ENCODE results near the gene GRPEL1.

The GRPEL1 gene

DNA sequence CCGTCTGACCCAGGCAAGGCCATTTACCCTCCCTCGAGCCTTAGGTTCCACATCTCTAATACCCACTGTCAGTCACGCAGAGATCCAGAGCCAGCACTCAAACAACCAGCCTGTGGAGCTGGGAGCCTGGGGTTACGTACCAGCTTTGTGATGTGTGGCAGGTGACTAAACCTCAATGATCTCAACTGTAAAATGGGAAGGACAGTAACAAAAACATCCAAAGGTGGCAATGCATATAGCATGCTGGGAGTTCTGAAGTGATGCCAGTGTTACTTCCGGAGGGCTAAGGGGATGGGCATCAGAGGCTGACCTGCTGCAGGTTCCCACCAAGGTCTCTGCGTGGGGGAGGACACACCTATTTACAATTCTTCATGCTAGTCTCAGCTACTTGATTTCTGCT lies 6.0 kb downstream of the GRPEL1 start:
- DNase-seq: no peak

GRCh38 chr4:7060346-7061150 lies 7.3 kb downstream of the GRPEL1 start:
- no peak for DNase-seq

GRCh38 chr4:7059662-7060061 lies 8.2 kb downstream of the GRPEL1 start:
- no peak for DNase-seq

DNA sequence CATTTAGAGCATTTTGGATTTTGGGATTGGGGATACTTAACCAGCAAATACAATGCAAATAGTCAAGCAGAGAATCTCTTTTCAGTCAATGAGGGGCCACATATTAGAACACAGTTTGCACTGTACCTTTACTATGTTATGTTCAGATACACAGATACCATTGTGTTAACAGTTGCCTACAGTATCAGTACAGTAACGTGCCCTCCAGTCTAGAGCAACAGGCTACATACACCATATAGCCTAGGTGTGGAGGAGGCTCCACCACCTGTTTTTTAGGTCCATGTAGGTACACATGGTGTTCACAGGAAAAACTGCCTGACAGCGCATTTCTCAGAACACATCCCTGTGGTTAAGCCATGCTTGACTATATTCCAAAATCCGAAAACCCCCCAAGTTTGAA lies 9.1 kb downstream of the GRPEL1 start:
- DNase-seq: peak; percentile 20

GRCh38 chr4:7055990-7056325 lies 11.9 kb downstream of the GRPEL1 start:
- DNase-seq: no peak

DNA sequence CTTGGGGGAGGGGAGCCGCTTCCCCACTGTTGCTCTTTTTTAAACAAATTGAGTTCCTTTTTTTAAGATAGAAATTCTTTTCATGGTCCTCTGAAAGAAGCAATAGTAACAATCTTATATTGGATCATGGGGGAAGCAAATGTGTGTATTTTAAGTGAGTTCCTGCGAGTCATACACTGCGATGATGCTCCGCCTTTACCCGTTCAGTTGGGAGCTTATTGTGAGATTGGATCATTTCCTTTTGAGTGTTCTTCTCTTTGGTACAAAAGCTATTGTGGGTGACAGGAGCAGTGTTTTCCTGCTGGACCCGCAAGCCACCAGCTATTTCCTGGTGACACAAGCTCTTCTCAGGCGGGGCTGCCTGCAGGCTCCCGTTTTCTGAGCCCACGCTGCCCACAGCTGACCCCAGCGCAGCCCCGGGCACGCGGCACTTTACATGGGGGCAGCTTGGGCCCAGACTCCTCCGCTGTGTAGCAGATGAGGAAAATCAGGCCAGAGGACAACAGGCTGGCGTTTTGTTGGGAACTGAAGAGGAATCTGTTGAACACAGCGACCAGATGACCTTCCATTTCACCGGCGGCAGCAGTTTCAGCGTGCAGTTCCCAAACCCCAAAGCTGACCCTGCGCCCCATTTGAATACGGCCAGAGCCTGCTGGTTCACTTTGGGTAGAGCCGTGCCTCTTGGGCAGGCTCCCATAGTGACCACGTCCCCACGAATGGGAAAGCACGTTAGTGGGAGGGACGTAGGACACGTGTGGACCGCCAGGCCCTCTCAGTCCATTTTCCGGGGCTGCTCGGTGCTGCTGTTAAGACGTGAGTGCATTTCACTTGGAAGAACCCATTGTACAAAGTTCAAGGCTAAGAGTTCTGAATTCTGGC lies 12.5 kb downstream of the GRPEL1 start:
- no peak for DNase-seq

- DNase-seq: no peak
These were observed 13.6 kb downstream of the GRPEL1 start for GRCh38 chr4:7054106-7054880.

DNA sequence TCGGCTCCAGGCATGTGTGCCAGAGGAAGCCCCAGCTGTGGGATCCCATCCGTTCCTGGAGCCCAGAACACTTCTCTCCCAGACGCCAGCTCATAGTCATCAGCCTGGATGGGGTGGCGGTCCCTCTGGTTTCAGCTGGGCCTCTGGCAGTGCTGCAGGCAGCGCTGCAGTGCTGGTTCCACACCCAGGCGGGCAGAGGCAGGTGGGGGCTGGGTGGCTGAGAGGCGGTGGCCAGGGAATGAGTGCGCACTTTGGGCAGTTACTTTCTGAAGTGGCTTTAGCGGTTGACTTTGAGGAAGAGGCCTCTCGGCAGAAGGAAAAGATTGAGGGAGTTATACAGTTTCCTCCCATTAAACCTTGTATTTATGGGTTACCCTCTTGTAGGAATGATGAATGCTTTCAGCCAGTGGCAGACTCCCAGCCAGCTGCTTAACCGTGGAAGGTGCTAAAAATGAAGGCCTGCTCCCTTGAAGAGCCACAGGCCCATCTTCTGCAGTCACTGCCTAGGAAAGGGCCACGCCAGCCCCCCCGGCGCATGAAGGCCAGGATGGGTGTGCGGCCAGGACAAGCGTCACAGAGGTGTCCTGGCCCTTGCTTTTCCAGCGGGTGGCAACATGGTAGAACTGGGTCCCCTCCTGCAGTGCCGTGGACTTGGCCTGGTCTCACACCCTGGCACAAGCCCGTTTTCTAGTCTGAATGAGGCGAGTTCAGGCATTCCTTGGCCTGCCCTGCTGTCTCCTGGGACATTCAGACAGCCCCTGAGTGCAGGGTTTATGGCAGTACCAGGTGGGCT lies 14.7 kb downstream of the GRPEL1 start:
- DNase-seq: no peak

- DNase-seq: no peak
These were observed 15.6 kb downstream of the GRPEL1 start for GRCh38 chr4:7052313-7052712.

GRCh38 chr4:7051905-7052304 lies 16.0 kb downstream of the GRPEL1 start:
- DNase-seq: no peak

- no peak for DNase-seq
These were observed 16.7 kb downstream of the GRPEL1 start for GRCh38 chr4:7051144-7051495.

DNA sequence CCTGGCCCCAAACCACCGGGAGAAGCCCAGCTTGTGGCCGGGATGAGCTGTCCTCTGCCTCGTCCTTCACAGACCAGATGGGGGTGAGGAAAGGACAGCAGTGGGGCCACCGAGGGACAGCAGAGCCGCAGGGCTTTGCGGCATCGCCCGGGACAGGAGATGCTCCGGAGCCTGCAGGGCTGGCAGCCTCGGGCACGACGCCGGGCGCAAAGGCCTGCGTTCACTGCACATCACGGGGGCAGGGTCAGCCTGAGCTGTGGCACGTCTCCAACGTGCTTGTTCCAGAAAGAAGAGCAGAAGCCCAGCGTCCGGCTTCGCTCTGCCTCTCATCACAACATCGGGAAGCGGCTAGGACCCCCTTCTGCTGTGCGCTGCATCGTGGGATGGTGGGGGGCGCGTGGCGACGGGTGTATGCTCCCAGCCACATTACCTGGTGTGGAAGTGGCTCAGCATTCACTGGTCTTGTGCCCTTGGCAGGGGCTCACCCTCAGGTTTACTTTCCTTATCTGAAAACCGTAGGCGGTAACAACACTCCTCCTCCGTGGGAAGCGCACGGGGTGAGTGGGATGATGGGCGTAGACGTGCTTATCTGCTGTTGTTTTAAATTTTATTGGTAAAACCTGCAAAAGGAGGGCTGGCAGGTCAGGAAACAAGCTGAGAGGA lies 17.3 kb downstream of the GRPEL1 start:
- no peak for DNase-seq

- no peak for DNase-seq
These were observed 18.1 kb downstream of the GRPEL1 start for GRCh38 chr4:7049739-7050138.

DNA sequence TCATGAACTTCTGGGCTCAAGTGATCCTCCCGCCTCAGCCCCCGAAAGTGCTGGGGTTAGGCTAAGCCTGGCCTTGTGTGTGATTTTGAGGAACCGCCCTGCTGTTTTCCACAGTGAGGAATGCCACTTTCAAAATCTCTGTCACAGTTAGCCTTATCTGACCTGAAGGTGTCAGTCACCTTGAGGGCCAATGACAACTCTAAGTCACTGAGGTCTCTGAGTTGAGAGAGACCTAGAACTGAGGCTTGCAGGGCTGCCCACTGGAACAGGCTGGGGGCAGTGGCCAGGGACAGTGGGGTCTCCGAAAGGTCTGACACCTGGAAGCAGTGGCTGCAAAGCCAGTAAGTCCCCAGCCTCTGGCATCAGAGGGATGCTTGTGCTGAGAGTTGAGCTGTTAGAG lies 18.6 kb downstream of the GRPEL1 start:
- DNase-seq: no peak

DNA sequence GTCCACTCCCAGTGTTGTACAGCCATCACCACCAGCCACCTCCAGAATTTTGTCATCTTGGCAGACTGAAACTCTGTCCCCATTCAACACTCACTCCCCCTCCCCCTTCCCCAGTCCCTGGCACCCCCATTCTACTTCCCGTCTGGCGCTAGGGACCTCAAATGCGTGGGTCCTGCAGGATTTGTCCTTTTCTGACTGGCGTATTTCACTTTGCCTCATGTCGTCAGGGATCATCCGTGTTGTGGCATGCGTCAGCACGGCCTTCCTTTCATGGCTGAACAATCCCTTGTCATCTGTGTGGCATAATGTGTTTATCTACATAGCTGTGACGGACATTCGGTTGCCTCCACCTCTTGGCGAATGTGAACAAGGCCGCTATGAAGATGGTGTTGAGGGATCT lies 19.2 kb downstream of the GRPEL1 start:
- no peak for DNase-seq

DNA sequence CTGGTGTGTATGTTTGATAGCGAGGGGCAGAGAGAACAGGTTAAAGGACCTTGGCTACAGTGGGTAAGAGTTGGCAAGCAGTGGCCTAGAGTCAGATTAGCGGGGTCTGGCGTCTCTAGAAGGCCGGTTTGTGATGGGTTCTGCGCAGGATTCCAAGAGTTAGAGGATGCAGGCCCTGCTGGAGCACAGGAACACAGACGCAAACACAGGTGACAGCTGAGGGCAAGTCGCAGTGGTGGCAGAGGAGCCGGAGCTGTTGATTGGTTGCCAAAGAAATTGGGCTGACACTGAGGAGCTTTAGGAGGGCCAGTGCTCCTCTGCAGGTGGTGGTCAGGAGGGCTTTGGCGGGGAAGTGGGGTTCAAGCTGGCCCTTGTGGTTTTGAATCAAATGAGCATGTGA lies 20.9 kb downstream of the GRPEL1 start:
- no peak for DNase-seq

- peak; percentile 23 for DNase-seq
These were observed 21.6 kb downstream of the GRPEL1 start for GRCh38 chr4:7045961-7046921.

DNA sequence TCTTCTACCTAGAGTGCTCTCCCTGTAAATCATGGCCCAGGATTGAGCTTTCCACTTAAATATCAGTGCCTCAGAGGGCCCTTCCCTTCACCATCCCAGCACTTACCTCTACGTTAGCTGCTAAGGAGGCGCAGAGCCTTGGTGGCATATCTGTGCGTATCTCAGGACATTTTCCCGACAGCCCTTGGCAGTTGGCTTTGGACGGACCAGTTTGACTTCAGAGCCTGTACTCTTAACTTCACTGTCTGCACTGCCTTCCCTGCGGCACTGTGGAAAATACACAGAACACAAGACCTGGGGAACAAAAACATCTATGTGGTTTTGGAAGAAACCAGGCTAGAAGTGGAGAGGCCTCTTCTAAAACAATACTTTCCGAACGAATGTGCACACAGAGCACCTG lies 22.3 kb downstream of the GRPEL1 start:
- DNase-seq: no peak

DNA sequence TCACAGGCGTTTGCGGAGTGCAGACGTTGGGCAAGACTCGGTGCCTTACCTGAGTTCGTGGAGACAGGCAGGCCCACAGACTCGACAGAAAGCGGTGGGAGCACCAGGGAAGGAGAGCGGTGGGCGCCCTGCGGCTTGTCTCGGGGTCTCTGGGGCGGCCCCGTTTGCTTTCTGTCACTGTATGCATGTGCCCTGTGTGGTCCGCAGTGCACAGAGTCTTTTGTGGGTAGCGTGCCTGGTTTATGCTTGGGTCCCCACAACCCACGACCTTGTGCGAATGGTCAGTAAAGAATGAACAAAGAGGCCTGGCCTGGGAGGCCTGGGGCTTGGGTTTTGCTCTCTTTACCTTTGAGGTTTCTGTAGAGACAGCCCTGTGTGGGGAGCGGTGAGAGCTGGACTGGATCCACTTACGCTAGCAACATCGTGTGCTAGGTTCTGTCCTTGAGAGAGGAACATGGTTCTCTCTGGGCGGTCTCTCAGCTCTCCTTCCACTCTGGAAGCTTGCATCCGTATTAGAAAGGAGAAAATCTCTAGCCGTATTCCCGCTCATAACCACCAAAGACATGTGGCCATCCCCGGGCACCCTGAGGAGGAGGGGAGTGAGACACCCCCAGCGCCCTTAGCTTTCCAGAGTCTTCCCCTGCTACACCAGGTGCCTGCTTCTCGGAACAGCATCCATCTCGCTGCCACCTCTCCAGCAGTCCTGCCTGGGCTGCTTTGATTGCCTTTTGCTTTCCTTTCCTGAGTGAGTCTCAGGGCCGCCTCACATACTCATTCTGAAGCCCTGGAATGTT lies 23.5 kb downstream of the GRPEL1 start:
- DNase-seq: no peak

Measured in RPMI8226 (cell line).